CD4-positive, alpha-beta T cell treated with Interleukin-1 beta for 1 hour (primary cell): ENCODE results near the gene MED17.
"Not testable (repeated sequence)": the region's sequence is repeated elsewhere in the genome, so short reads cannot be mapped to it uniquely, and the experiment has no call there.

Experiments used
- DNase-seq, 2 donors: peaks; one replicate each; pipeline ENCODE4 v3.0.0-alpha.2; 2020 to 2022

Gene MED17, protein sequence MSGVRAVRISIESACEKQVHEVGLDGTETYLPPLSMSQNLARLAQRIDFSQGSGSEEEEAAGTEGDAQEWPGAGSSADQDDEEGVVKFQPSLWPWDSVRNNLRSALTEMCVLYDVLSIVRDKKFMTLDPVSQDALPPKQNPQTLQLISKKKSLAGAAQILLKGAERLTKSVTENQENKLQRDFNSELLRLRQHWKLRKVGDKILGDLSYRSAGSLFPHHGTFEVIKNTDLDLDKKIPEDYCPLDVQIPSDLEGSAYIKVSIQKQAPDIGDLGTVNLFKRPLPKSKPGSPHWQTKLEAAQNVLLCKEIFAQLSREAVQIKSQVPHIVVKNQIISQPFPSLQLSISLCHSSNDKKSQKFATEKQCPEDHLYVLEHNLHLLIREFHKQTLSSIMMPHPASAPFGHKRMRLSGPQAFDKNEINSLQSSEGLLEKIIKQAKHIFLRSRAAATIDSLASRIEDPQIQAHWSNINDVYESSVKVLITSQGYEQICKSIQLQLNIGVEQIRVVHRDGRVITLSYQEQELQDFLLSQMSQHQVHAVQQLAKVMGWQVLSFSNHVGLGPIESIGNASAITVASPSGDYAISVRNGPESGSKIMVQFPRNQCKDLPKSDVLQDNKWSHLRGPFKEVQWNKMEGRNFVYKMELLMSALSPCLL

DNA sequence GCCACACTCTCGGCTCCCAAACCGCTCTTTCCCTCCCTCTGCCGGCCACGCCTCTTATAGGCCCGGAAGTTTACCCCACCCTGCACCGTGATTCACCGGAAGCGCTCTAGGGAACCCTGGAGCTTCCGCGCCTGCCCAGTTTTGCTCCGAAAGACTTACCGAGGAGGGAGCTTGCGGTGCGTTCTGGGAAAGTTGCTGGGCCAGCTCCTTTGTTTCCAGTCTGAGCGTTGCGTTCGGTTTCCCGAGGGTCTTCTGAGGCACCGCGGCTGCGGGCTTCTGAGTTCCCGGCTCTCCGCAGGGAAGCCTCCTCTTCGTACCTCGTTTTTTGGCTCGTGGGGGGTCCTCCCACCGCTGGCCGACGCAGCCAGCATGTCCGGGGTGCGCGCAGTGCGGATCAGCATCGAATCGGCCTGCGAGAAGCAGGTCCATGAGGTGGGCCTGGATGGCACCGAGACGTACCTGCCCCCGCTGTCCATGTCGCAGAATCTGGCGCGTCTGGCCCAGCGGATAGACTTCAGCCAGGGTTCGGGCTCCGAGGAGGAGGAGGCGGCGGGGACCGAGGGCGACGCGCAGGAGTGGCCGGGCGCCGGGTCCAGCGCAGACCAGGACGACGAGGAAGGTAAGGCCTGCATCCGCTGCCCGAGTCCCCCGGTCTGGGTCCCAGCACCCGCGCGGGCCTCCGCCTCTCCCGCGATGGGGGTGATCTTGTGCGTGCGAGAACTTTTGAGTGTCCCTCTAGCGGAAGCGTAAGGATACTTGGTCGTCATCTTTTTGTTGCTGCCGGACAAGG lies at the start of gene MED17:
Gene MED17 (plus strand): TSS at position 138 of the 790 bp plus-strand sequence. CDS start 232 bp downstream, at position 370.
- DNase-seq: peak; percentile 87

DNA sequence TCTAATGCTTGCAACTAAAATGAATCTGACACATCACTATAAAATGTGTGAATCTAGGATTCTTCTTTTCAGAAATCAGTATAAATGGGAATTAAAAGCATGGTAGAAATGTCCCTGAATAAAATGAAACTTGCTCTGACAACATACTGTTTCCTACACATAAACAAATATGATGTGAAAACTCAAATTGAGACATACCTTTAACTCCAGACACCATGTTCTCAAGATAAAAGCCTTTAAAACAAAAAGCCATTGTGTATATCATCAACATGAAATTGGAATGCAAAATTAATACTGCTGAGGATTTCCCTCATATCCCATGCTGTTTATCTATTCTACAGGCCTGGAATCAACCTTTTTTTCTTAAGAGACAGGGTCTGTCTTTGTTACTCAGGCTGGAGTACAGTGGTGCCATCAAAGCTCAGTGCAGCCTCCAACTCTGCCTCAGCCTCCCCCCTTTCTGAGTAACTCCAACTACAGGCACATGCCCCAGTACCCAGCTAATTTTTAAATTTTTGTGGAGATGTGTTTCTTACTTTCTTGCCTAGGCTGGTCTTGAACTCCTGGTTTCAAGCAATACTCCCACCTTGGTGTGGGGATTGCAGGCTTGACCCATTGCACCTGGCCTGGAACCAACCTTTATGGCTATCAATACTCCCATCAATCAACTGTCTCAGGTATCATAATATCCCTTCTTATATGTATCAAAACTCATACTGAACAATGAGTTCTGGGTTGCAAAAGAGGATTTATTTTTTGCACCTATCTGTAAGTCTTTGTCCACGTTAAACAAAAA lies 49.5 kb upstream of the MED17 start:
- no peak for DNase-seq

GRCh38 chr11:93735627-93736026 lies 48.5 kb upstream of the MED17 start:
- DNase-seq: no peak

DNA sequence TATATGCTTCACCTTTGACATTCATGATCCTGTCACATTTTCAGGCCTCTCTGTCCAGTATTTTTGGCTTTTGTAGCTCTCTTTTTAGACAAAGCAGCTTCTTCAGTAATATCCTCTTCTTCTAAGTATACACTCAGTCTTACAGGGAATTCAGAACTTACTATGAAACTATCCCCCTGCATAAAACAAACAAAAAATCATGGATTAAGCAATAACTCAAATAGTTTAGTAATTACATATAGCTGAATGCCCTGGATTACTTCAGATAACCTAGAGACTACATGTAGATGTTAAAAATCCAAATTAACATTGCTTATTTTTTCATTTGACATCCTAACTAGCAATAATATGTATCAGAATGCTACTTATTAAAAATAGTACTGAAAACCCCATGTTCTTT lies 48.0 kb upstream of the MED17 start:
- no peak for DNase-seq

- DNase-seq: no peak
Observed at GRCh38 chr11:93737904-93738612, 46.0 kb upstream of the MED17 start.

- no peak for DNase-seq
Observed at GRCh38 chr11:93738647-93739081, 45.4 kb upstream of the MED17 start.

GRCh38 chr11:93740031-93740729 lies 43.9 kb upstream of the MED17 start:
- peak; percentile 25 to 44 for DNase-seq

DNA sequence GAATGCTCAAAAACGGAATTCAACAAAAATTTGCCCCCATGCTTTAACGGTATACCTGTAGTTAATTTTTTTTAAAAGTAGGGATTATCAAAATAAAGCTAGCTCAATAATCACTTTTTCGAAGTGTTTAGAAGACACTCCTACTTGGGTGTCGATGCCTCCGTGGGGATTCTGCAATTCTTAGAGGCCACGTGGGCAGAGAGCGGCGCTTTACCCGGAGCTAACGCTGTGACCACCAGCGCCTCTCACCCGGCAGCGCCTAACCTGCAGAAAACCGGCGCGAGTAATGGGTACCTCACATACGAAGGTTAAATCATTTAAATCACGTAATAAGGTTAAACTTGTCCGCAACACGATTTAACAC lies 43.4 kb upstream of the MED17 start:
- peak; percentile 64 for DNase-seq

GRCh38 chr11:93741094-93741881 lies 42.8 kb upstream of the MED17 start, which contains the start of the genes C11orf54 and TAF1D:
Gene C11orf54 (plus strand): TSS chr11:93741672. CDS start chr11:93747394, 5,722 bp downstream.
Gene TAF1D (minus strand): TSS chr11:93741495. CDS start chr11:93739304, 2,191 bp downstream.
- peak; percentile 97 to 98 for DNase-seq

DNA sequence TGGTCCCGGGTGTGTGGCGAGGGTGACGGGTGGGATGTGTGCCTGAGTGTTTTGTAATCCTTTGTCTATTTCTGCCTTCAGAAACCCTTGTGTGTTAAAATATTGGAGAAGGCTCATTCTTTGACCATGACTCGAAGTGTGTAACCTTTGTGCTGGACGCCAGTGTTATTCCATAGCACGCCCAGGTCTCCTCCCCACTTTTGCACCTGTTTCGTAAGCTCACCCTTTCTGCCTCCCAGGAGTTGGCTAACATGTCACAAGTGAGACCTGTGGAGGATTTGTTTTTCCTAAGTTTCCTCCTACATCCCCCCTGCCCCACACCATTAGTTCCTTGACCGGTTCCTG lies 42.2 kb upstream of the MED17 start:
- DNase-seq: no peak

DNA sequence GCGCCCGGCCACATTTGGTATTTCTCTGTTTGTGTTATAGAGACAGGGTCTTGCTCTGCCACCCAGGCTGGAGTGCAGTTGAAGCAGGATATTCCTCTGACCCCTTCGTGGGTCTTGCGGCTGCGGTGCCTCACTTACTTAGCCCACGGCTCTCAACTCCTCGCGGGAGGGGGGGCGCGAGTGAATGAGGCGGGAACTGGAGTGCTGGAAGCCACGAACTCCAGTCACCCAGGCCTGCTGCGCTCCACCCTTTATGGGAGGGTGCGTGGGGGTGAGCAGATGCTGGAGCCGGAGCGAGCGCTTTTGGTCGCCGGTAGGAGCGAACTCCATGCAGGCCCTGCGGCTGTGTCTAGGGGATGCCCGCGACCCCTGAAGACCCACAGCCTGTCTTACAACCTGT lies 40.8 kb upstream of the MED17 start:
- no peak for DNase-seq

GRCh38 chr11:93744669-93745004 lies 39.4 kb upstream of the MED17 start:
- no peak for DNase-seq

GRCh38 chr11:93745005-93745755 lies 38.9 kb upstream of the MED17 start:
- not testable (repeated sequence) for DNase-seq

DNA sequence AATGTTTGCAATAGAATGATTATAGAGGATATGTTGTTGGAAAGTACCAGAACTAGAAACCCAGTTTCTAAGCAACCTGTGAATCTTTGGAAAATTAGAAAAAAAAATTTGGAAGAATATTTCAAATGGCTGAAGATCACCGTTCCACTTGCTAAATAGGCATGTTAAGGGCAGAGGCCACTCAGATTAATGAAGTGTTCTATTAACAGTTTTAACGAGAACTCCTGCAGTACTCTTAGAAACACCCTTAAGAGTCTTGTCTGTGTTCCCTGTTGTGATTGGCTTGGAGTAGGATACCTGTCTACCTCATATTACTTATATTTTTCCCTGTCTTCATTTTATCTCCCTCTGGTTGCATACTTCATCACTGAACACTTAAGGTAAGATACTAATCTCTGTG lies 38.0 kb upstream of the MED17 start:
- DNase-seq: no peak

DNA sequence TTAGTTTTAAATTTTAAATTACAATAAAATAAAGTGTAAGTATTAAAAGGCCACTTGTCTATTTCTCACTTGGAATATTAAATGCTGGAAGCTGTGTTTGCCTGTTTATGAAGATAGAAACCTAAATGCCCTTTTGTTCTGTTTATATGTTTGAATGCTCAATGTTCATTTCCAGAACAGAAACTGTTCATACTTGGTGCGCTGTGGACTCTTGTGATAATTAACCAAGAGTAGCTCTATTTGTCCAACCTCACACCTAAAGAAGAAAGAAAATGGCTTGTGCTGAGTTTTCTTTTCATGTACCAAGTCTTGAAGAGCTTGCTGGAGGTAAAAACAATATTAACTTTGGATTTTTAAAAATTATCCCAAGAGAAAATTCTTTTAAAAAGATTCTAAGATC lies 37.0 kb upstream of the MED17 start:
- no peak for DNase-seq

DNA sequence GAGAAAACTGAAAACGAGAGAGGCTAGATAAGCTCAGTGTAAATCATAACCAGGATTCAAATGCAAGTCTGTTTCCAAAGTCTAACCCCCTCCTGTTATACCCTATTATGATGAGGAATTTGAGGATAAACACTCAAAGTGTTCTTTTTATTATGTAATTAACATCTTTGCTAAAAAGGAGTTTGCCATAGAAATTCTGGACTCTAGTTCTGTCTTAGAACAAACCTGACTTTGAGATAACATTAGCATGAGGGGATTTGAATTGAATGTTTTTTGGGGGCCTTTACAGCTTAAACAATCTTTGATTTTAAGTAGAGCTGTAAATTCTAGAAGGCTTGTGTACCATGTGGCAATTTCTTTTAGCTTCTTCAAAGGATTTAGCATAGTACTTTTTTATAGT lies 33.1 kb upstream of the MED17 start:
- DNase-seq: no peak

- no peak for DNase-seq
Observed at GRCh38 chr11:93753241-93753640, 30.8 kb upstream of the MED17 start.

DNA sequence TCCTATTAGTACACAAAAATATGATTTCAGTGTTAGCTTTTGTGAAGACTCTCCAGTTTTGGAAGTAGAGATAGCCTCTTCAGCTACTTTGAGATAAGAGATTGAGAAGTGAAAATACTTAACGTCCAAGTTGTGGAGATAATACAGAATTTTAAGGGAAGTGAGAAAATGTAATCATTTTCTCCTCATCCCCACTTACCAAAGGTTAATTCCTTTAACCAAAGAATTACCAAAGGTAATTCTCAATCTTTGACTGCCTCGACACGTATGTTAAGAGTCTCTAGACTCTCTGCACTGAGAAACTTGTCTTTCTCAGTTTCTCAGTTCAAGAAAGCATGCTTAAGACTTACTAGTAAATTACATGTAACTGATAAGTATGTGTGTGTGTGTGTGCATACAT lies 27.3 kb upstream of the MED17 start:
- no peak for DNase-seq

DNA sequence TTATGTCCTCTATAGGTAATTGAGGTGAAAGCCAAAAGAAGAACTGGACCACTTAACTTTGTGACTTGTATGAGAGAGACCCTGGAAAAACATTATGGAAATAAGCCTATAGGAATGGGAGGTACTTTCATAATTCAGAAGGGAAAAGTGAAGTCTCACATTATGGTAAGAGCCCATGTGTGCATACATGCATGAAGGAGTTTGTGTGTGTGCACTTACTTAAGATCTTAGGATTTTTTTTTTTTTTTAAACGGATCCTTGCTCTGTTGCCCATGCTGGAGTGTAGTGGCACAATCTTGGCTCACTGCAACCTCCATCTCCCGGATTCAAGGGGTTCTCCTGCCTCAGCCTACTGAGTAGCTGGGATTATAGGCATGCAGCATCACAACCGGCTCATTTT lies 26.8 kb upstream of the MED17 start:
- DNase-seq: no peak
